ENCODE measurements around the gene DAB1.
"Not testable (repeated sequence)": the region's sequence is repeated elsewhere in the genome, so short reads cannot be mapped to it uniquely, and the experiment has no call there.

The DAB1 gene

GRCh38 chr1:57102561-57103326, 321.1 kb downstream of the DAB1 start:
- Histone ChIP-seq H3K4me3 (ENCODE audit: low read depth, low read length) (no peak overlapping the region), H3K4me1 (ENCODE audit: control insufficient read depth, insufficient read depth, low read length) (peaks cover 17% of the 10 kb centered on the region), H3K27me3 (ENCODE audit: control insufficient read depth, insufficient read depth, low read length) (no peaks in the 10 kb centered on the region), H3K9me3 (ENCODE audit: control insufficient read depth, insufficient read depth, low read length) (no peaks in the 10 kb centered on the region), H3K36me3 (ENCODE audit: control insufficient read depth, insufficient read depth, low read length) (no peaks in the 10 kb centered on the region), H3K9ac (ENCODE audit: low read depth, low read length) (no peak overlapping the region)

DNA sequence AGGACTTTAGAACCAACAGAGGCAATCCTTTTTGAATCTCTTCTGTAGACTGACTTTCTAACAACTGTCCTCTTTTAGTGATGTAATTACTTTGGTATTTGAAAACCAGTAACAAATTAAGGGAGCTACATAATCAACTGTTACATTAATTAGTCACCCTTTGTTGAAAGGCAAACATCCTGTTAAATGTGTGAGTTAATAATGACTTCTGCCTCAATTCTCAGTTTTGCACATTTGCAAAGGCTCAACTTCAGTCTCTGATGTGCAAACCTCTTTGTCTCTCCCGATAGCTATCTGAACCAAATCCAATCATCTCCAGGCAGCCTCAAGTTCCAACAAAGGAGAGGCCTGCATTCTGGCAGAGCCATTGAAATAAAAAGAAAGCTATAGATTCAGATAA, 322.7 kb downstream of the DAB1 start:
- no peaks in the 10 kb centered on the region for H3K27me3 ChIP-seq (ENCODE audit: control insufficient read depth, insufficient read depth, low read length)
- H3K9me3 ChIP-seq (ENCODE audit: control insufficient read depth, insufficient read depth, low read length), result no peaks in the 10 kb centered on the region
- no peaks in the 10 kb centered on the region for H3K36me3 ChIP-seq (ENCODE audit: control insufficient read depth, insufficient read depth, low read length)
- H3K4me1 ChIP-seq (ENCODE audit: control insufficient read depth, insufficient read depth, low read length), result peaks cover 17% of the 10 kb centered on the region
- no peak overlapping the region for H3K4me3 ChIP-seq (ENCODE audit: low read depth, low read length)
- H3K9ac ChIP-seq (ENCODE audit: low read depth, low read length), result no peak overlapping the region

GRCh38 chr1:57094749-57095148, 329.1 kb downstream of the DAB1 start:
- no peaks in the 10 kb centered on the region for H3K36me3 ChIP-seq (ENCODE audit: control insufficient read depth, insufficient read depth, low read length)
- H3K4me3 ChIP-seq (ENCODE audit: low read depth, low read length), result no peak overlapping the region
- no peaks in the 10 kb centered on the region for H3K9me3 ChIP-seq (ENCODE audit: control insufficient read depth, insufficient read depth, low read length)
- no peak overlapping the region for H3K9ac ChIP-seq (ENCODE audit: low read depth, low read length)
- no peaks in the 10 kb centered on the region for H3K4me1 ChIP-seq (ENCODE audit: control insufficient read depth, insufficient read depth, low read length)
- H3K27me3 ChIP-seq (ENCODE audit: control insufficient read depth, insufficient read depth, low read length), result no peaks in the 10 kb centered on the region

DNA sequence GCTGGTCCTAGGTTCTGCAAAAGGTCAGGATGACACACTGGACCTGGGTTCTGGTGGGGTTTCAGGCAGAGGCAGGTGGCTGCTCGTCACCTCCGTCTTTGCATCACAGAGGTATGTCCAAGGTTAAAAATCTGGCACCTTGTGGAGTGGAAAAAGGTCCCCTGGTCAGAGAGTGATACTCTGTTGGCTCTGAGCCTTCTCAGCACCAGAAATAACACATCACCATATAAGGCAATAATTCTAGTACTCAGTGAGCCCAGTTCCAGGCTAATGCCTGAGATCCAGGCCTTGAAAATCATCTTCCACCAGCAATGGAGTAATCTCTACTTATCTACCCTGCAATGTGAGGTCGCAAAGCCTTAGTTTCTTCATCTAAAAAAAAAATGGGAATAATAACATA, 330.7 kb downstream of the DAB1 start:
- Histone ChIP-seq H3K9ac (ENCODE audit: low read depth, low read length) (no peak overlapping the region), H3K36me3 (ENCODE audit: control insufficient read depth, insufficient read depth, low read length) (no peaks in the 10 kb centered on the region), H3K4me3 (ENCODE audit: low read depth, low read length) (no peak overlapping the region), H3K4me1 (ENCODE audit: control insufficient read depth, insufficient read depth, low read length) (no peaks in the 10 kb centered on the region), H3K9me3 (ENCODE audit: control insufficient read depth, insufficient read depth, low read length) (no peaks in the 10 kb centered on the region), H3K27me3 (ENCODE audit: control insufficient read depth, insufficient read depth, low read length) (no peaks in the 10 kb centered on the region)

DNA sequence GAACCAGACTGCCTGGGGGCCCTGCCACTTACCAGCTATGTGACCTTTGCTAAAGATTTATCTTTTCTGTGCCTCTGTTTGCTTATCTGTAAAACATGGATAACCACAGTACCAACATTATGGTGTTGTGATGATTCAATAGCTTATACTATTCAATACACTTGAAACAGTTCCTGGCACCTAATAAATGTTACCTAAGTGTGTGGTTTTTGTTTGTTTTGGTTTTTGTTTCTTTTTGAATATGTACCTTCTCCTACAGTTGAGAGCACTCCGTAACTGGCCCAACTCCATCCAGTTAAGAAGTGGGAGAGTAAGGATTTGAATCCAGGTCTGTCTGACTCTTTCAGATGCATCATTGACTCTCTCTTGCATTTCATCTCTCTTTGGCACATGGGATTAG, 332.2 kb downstream of the DAB1 start:
- no peaks in the 10 kb centered on the region for H3K9me3 ChIP-seq (ENCODE audit: control insufficient read depth, insufficient read depth, low read length)
- no peak overlapping the region for H3K4me3 ChIP-seq (ENCODE audit: low read depth, low read length)
- no peaks in the 10 kb centered on the region for H3K4me1 ChIP-seq (ENCODE audit: control insufficient read depth, insufficient read depth, low read length)
- no peak overlapping the region for H3K9ac ChIP-seq (ENCODE audit: low read depth, low read length)
- no peaks in the 10 kb centered on the region for H3K36me3 ChIP-seq (ENCODE audit: control insufficient read depth, insufficient read depth, low read length)
- H3K27me3 ChIP-seq (ENCODE audit: control insufficient read depth, insufficient read depth, low read length), result no peaks in the 10 kb centered on the region

DNA sequence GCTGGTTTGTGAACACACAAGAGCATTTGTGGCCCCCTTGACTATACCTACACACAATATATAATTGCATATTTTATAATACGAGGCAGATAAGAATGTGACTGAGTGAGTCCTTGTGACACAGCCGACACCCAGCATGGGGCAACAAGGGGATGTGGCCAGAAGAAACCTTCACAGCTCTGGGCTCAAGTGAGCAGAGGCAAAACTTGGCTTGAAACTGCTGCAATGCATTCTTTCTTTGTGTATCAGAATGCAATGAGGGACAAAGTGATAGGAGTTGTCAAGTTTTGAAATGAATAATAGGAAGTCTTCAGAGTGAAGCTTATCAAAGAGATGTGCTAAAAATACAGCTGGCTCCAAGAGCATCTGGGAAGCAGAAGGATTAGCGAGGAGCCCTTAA, 334.0 kb downstream of the DAB1 start:
- no peak overlapping the region for H3K4me3 ChIP-seq (ENCODE audit: low read depth, low read length)
- H3K4me1 ChIP-seq (ENCODE audit: control insufficient read depth, insufficient read depth, low read length), result no peaks in the 10 kb centered on the region
- no peak overlapping the region for H3K9ac ChIP-seq (ENCODE audit: low read depth, low read length)
- H3K27me3 ChIP-seq (ENCODE audit: control insufficient read depth, insufficient read depth, low read length), result no peaks in the 10 kb centered on the region
- H3K9me3 ChIP-seq (ENCODE audit: control insufficient read depth, insufficient read depth, low read length), result no peaks in the 10 kb centered on the region
- no peaks in the 10 kb centered on the region for H3K36me3 ChIP-seq (ENCODE audit: control insufficient read depth, insufficient read depth, low read length)

GRCh38 chr1:57089221-57089620, 334.6 kb downstream of the DAB1 start:
- Histone ChIP-seq H3K4me1 (ENCODE audit: control insufficient read depth, insufficient read depth, low read length) (no peaks in the 10 kb centered on the region), H3K36me3 (ENCODE audit: control insufficient read depth, insufficient read depth, low read length) (no peaks in the 10 kb centered on the region), H3K9ac (ENCODE audit: low read depth, low read length) (no peak overlapping the region), H3K9me3 (ENCODE audit: control insufficient read depth, insufficient read depth, low read length) (no peaks in the 10 kb centered on the region), H3K4me3 (ENCODE audit: low read depth, low read length) (no peak overlapping the region), H3K27me3 (ENCODE audit: control insufficient read depth, insufficient read depth, low read length) (no peaks in the 10 kb centered on the region)

DNA sequence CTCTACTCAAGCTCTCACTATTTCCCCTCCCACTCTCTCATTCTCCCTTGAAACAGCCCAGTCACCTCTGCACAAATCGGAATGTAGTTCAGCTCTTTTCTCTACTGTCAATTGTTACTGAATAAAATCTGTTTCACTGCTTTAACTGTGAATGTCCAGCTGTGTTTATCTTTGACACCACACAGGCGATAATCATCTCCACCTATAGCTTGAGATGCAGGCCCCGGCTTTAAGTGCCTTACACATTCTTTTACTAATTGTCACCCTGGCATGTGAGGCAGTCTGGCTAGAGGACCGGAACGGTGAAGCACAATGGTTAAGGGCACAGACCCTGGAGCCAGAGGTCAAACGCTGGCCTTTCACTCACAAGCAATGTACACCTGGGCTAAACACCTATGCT, 335.2 kb downstream of the DAB1 start:
- no peaks in the 10 kb centered on the region for H3K27me3 ChIP-seq (ENCODE audit: control insufficient read depth, insufficient read depth, low read length)
- no peak overlapping the region for H3K4me3 ChIP-seq (ENCODE audit: low read depth, low read length)
- H3K9ac ChIP-seq (ENCODE audit: low read depth, low read length), result no peak overlapping the region
- H3K4me1 ChIP-seq (ENCODE audit: control insufficient read depth, insufficient read depth, low read length), result no peaks in the 10 kb centered on the region
- no peaks in the 10 kb centered on the region for H3K9me3 ChIP-seq (ENCODE audit: control insufficient read depth, insufficient read depth, low read length)
- H3K36me3 ChIP-seq (ENCODE audit: control insufficient read depth, insufficient read depth, low read length), result no peaks in the 10 kb centered on the region

DNA sequence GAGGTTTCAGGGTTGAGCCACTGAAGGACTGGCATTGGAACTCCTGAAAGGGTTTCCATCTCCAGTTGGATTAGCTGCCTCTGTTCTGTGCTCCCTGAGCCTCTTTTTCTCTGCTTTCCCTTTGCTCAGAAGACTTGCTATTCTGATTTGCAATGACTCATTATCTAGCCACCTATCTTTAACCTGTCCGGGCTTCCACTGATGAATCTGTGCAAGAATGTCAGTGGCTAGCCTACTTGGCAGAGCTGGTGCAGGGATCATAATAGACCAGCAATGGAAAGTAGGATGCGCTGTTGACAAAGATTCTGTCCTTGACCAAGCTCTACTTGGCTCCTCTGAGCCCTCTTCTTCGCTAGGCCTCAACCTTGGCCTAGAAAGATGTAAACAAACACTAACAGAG, 336.2 kb downstream of the DAB1 start:
- H3K9ac ChIP-seq (ENCODE audit: low read depth, low read length); H3K4me3 ChIP-seq (ENCODE audit: low read depth, low read length); H3K9me3 ChIP-seq (ENCODE audit: control insufficient read depth, insufficient read depth, low read length); H3K4me1 ChIP-seq (ENCODE audit: control insufficient read depth, insufficient read depth, low read length); H3K36me3 ChIP-seq (ENCODE audit: control insufficient read depth, insufficient read depth, low read length); H3K27me3 ChIP-seq (ENCODE audit: control insufficient read depth, insufficient read depth, low read length): not testable (repeated sequence)

GRCh38 chr1:57086154-57086553, 337.7 kb downstream of the DAB1 start:
- H3K9ac ChIP-seq (ENCODE audit: low read depth, low read length), result no peak overlapping the region
- no peaks in the 10 kb centered on the region for H3K27me3 ChIP-seq (ENCODE audit: control insufficient read depth, insufficient read depth, low read length)
- no peak overlapping the region for H3K4me3 ChIP-seq (ENCODE audit: low read depth, low read length)
- no peaks in the 10 kb centered on the region for H3K36me3 ChIP-seq (ENCODE audit: control insufficient read depth, insufficient read depth, low read length)
- no peaks in the 10 kb centered on the region for H3K9me3 ChIP-seq (ENCODE audit: control insufficient read depth, insufficient read depth, low read length)
- no peaks in the 10 kb centered on the region for H3K4me1 ChIP-seq (ENCODE audit: control insufficient read depth, insufficient read depth, low read length)

DNA sequence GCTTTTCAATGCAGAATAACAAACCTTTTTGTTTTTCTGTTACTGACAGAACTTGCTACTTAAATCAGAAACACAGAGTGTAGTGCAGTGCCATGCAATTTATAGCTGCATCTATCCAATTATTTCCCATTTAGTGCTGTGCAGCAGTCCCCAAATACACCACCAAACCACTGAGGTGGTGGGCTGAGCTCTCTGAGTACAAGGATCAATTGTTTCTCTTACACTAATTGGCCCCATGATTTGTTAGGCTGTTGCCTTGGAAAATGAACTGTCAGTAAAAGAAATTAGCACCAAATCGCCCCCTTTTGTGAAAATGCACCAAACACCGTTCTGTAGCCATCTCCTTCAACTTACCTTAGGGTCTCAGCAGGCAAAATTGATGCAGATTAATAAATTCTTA, 339.2 kb downstream of the DAB1 start:
- no peaks in the 10 kb centered on the region for H3K9me3 ChIP-seq (ENCODE audit: control insufficient read depth, insufficient read depth, low read length)
- H3K4me3 ChIP-seq (ENCODE audit: low read depth, low read length), result no peak overlapping the region
- no peaks in the 10 kb centered on the region for H3K4me1 ChIP-seq (ENCODE audit: control insufficient read depth, insufficient read depth, low read length)
- no peak overlapping the region for H3K9ac ChIP-seq (ENCODE audit: low read depth, low read length)
- H3K27me3 ChIP-seq (ENCODE audit: control insufficient read depth, insufficient read depth, low read length), result no peaks in the 10 kb centered on the region
- H3K36me3 ChIP-seq (ENCODE audit: control insufficient read depth, insufficient read depth, low read length), result no peaks in the 10 kb centered on the region

DNA sequence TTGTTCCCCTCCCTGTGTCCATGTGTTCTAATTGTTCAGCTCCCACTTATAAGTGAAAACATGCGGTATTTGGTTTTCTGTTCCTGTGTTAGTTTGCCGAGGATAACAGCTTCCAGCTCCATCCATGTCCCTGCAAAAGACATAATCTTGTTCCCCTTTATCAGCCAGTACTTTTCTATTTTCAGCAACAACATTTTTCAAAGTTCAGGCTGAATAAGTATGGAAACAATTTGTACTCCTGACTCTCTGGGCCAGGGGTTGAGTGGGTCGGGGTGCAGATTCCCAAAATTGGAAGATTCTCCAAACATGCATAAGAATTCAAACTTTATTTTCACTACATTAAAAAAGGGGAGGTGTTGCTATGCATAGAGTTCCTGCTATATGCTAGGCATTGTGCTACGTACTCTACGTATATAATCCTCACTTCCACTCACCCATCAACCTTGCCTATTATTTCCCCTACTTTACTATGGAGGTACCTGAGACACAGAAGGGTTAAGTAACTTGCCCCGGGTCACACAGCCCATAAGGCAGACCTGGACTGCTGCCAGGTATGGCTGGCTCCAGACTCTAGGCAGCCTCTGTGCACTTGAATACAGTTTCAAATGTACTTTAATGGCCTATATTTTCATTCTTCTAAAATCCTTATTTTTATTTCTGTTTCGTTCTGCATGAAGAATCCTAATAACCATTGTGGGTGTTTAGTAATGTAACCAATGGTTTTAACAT, 341.0 kb downstream of the DAB1 start:
- H3K9me3 ChIP-seq (ENCODE audit: control insufficient read depth, insufficient read depth, low read length), result no peaks in the 10 kb centered on the region
- no peaks in the 10 kb centered on the region for H3K4me1 ChIP-seq (ENCODE audit: control insufficient read depth, insufficient read depth, low read length)
- H3K4me3 ChIP-seq (ENCODE audit: low read depth, low read length), result no peak overlapping the region
- no peaks in the 10 kb centered on the region for H3K27me3 ChIP-seq (ENCODE audit: control insufficient read depth, insufficient read depth, low read length)
- H3K9ac ChIP-seq (ENCODE audit: low read depth, low read length), result no peak overlapping the region
- H3K36me3 ChIP-seq (ENCODE audit: control insufficient read depth, insufficient read depth, low read length), result no peaks in the 10 kb centered on the region
